H9 (cell line): Measurements from ENCODE around the gene TRPM2. TPM values are rescaled to one million over a fixed set of nuclear protein-coding genes. Genes with fewer than 3 reads are reported as not detected.

Experiments used
- DNase-seq: peaks from one replicate; pipeline ENCODE4 v3.0.0-alpha.2; 2017
- H2AFZ ChIP-seq: one replicate; pipeline ENCODE4 v1.6.1; 2013; ENCODE audit warnings: mild to moderate bottlenecking, low read length, control low read depth, moderate library complexity
- H2AK5ac ChIP-seq: 2 replicates; pipeline ENCODE4 v1.6.1; 2013; ENCODE audit warnings: low read length, control low read depth, mixed read lengths; ENCODE audit not compliant: insufficient read length
- H2BK120ac ChIP-seq: one replicate; pipeline ENCODE4 v1.6.1; 2013; ENCODE audit warnings: low read depth, mild to moderate bottlenecking, low read length, control low read depth, inconsistent platforms; ENCODE audit not compliant: poor library complexity, severe bottlenecking
- H2BK12ac ChIP-seq: 2 replicates; pipeline ENCODE4 v1.6.1; 2013; ENCODE audit warnings: low read length, control low read depth, mixed read lengths, low read depth; ENCODE audit not compliant: insufficient read length
- H2BK15ac ChIP-seq: 2 replicates; pipeline ENCODE4 v1.6.1; 2013; ENCODE audit warnings: low read depth, low read length, control low read depth
- H2BK20ac ChIP-seq: one replicate; pipeline ENCODE4 v1.6.1; 2013; ENCODE audit warnings: low read depth, mild to moderate bottlenecking, low read length, control low read depth, inconsistent platforms; ENCODE audit not compliant: poor library complexity, severe bottlenecking
- H2BK5ac ChIP-seq: 2 replicates; pipeline ENCODE4 v1.6.1; 2013; ENCODE audit warnings: low read length, control low read depth, mixed read lengths; ENCODE audit not compliant: insufficient read length
- H3K14ac ChIP-seq: 2 replicates; pipeline ENCODE4 v1.6.1; 2013; ENCODE audit warnings: low read length, control low read depth; ENCODE audit not compliant: insufficient read depth
- H3K18ac ChIP-seq: 2 replicates; pipeline ENCODE4 v1.6.1; 2013; ENCODE audit warnings: low read depth, mild to moderate bottlenecking, mixed read lengths, low read length, control low read depth; ENCODE audit not compliant: insufficient read length
- H3K23ac ChIP-seq: 2 replicates; pipeline ENCODE4 v1.6.1; 2013; ENCODE audit warnings: low read length, control low read depth, mixed read lengths, low read depth; ENCODE audit not compliant: insufficient read length
- H3K23me2 ChIP-seq: 2 replicates; pipeline ENCODE4 v1.6.1; 2013; ENCODE audit warnings: low read depth, mild to moderate bottlenecking, mixed read lengths, low read length, control low read depth; ENCODE audit not compliant: insufficient read length, poor library complexity, severe bottlenecking
- H3K27ac ChIP-seq: 2 replicates; pipeline ENCODE4 v1.5.1; 2013; ENCODE audit warnings: low read length, control low read depth, mixed read lengths, low read depth; ENCODE audit not compliant: insufficient read length
- H3K27me3 ChIP-seq: 2 replicates; pipeline ENCODE4 v1.6.1; 2013; ENCODE audit warnings: low read length, control low read depth, inconsistent platforms; ENCODE audit not compliant: insufficient read depth
- H3K4ac ChIP-seq: 2 replicates; pipeline ENCODE4 v1.6.1; 2013; ENCODE audit warnings: low read depth, mild to moderate bottlenecking, control low read depth, inconsistent platforms, low read length, moderate library complexity
- H3K4me1 ChIP-seq: 2 replicates; pipeline ENCODE4 v1.6.1; 2013; ENCODE audit warnings: low read length, control low read depth, inconsistent platforms; ENCODE audit not compliant: insufficient read depth
- H3K4me2 ChIP-seq: 2 replicates; pipeline ENCODE4 v1.6.1; 2013; ENCODE audit warnings: low read length, control low read depth, mixed read lengths; ENCODE audit not compliant: insufficient read length, insufficient read depth
- H3K56ac ChIP-seq: 2 replicates; pipeline ENCODE4 v1.6.1; 2013; ENCODE audit warnings: low read depth, mild to moderate bottlenecking, mixed read lengths, low read length, control low read depth; ENCODE audit not compliant: insufficient read length
- H3K79me1 ChIP-seq: 2 replicates; pipeline ENCODE4 v1.6.1; 2013; ENCODE audit warnings: low read depth, mild to moderate bottlenecking, moderate library complexity, low read length, control low read depth, inconsistent platforms; ENCODE audit not compliant: insufficient read depth, poor library complexity, severe bottlenecking
- H3K79me2 ChIP-seq: 2 replicates; pipeline ENCODE4 v1.6.1; 2013; ENCODE audit warnings: low read length, control low read depth, inconsistent platforms; ENCODE audit not compliant: insufficient read depth
- H3K9ac ChIP-seq: 2 replicates; pipeline ENCODE4 v1.6.1; 2013; ENCODE audit warnings: low read length, control low read depth, mixed read lengths; ENCODE audit not compliant: insufficient read length; ENCODE audit errors: extremely low read depth
- H3K9me3 ChIP-seq: one replicate; pipeline ENCODE4 v1.6.1; 2013; ENCODE audit warnings: low read depth, low read length, inconsistent platforms; ENCODE audit not compliant: control insufficient read depth
- H3T11ph ChIP-seq: one replicate; pipeline ENCODE4 v1.6.1; 2013; ENCODE audit warnings: mild to moderate bottlenecking, low read length, control low read depth, inconsistent platforms
- H4K20me1 ChIP-seq: one replicate; pipeline ENCODE4 v1.6.1; 2013; ENCODE audit not compliant: control insufficient read depth, insufficient read length, insufficient read depth
- H4K5ac ChIP-seq: 2 replicates; pipeline ENCODE4 v1.6.1; 2013; ENCODE audit warnings: low read depth, mild to moderate bottlenecking, mixed read lengths, low read length, control low read depth; ENCODE audit not compliant: insufficient read length
- H4K8ac ChIP-seq: replicated peaks from 2 replicates; pipeline ENCODE4 v1.6.1; 2013; ENCODE audit warnings: low read length, control low read depth, mixed read lengths, low read depth; ENCODE audit not compliant: insufficient read length
- H4K91ac ChIP-seq: 2 replicates; pipeline ENCODE4 v1.6.1; 2013; ENCODE audit warnings: low read depth, mild to moderate bottlenecking, moderate library complexity, mixed read lengths, low read length, control low read depth; ENCODE audit not compliant: insufficient read length
- H3K27ac Mint-ChIP-seq, 3 experiments: 2 replicates in 2 of 3; 3 replicates in 1 of 3; pipeline ENCODE4 v1.8.0; 2020 to 2021; ENCODE audit warnings: mixed read lengths in 3 of 3, mild to moderate bottlenecking in 1 of 3, moderate library complexity in 1 of 3
- H3K27me3 Mint-ChIP-seq: 2 replicates; pipeline ENCODE4 v1.8.0; 2021; ENCODE audit warnings: low read depth, mild to moderate bottlenecking, moderate library complexity, mixed read lengths
- H3K36me3 Mint-ChIP-seq, 3 experiments: 2 replicates in 2 of 3; 3 replicates in 1 of 3; pipeline ENCODE4 v1.8.0; 2020 to 2021; ENCODE audit warnings: low read depth in 3 of 3, mixed read lengths in 3 of 3; ENCODE audit not compliant: insufficient read depth in 1 of 3
- H3K4me1 Mint-ChIP-seq, 2 experiments: 2 replicates each; pipeline ENCODE4 v1.8.0; 2020; ENCODE audit warnings: mixed read lengths in 2 of 2
- H3K4me3 Mint-ChIP-seq, 2 experiments: 2 replicates in 1 of 2; 3 replicates in 1 of 2; pipeline ENCODE4 v1.8.0; 2020 to 2021; ENCODE audit warnings: mild to moderate bottlenecking in 2 of 2, mixed read lengths in 2 of 2, moderate library complexity in 1 of 2
- H3K9me3 Mint-ChIP-seq, 2 experiments: 2 replicates in 1 of 2; 3 replicates in 1 of 2; pipeline ENCODE4 v1.8.0; 2020; ENCODE audit warnings: mild to moderate bottlenecking in 2 of 2, mixed read lengths in 2 of 2, moderate library complexity in 1 of 2
- WGBS: extraction: QIAGEN DNeasy Blood & Tissue Kit; methylation state at CpG from one replicate; pipeline ENCODE4 v1.1.7; 2013; ENCODE audit warnings: missing lambda C conversion rate, low lambda C conversion rate, mixed read lengths; ENCODE audit not compliant: insufficient read length; ENCODE audit errors: extremely low coverage; 5-methylcytosine and 5-hydroxymethylcytosine counted together
- total RNA-seq: library from RNA; stranded (reverse); gene quantifications from 2 replicates; pipeline ENCODE4 v1.2.1, GENCODE V29; 2021
- TF ChIP-seq, protein P1 (sequence below): fragments of 200-600 bp; sonication (generic); conservative IDR thresholded peaks from 3 replicates; pipeline ENCODE4 v1.8.0; 2021; ENCODE audit warnings: antibody characterized with exemption, mild to moderate bottlenecking

TRPM2 gene
- total RNA-seq, 1 experiment from 2014 or later: 0.68 TPM

DNA sequence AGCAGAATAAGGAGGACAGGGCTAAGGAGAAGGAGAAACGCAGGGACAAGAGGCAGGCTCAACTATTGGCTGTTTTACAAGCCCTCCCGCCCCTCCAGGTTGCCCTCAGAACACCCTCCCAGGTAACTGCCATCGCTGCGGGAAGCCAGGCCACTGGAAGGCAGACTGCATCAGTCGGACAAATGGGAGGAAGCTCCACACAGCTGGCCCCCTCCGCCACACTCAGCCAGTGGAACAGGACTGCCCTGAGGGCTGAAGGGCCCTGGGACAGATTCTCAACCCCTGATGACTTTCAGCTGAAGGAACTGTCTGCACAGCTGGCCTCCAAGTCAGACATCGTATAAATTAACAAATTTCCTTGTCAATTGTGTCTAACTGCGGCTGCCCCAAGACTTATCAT, 123.7 kb downstream of the TRPM2 start:
- Histone ChIP-seq H2BK20ac (no peak overlapping the region), H3K23ac (no peak overlapping the region), H4K20me1 (peaks cover 4% of the 10 kb centered on the region), H3T11ph (no peak overlapping the region), H3K14ac (no peak overlapping the region), H3K23me2 (no peaks in the 10 kb centered on the region), H4K8ac (no peak overlapping the region), H4K5ac (no peak overlapping the region), H3K18ac (no peak overlapping the region), H3K27me3 (no peaks in the 10 kb centered on the region), H3K9me3 (no peaks in the 10 kb centered on the region), H4K91ac (no peak overlapping the region), H3K9ac (no peak overlapping the region), H3K27ac (no peak overlapping the region), H2AK5ac (no peak overlapping the region), H3K4ac (no peak overlapping the region), H2BK15ac (no peak overlapping the region), H3K56ac (no peak overlapping the region), H2BK5ac (no peak overlapping the region), H2BK12ac (no peak overlapping the region), H2BK120ac (no peak overlapping the region), H3K79me2 (no peaks in the 10 kb centered on the region), H3K79me1 (no peaks in the 10 kb centered on the region), H3K4me1 (no peaks in the 10 kb centered on the region), H3K4me2 (no peak overlapping the region), H2AFZ (no peak overlapping the region)
- H3K4me3 Mint-ChIP-seq: no peak overlapping the region
- no peaks in the 10 kb centered on the region; a peak in 1 of 7 replicates for H3K36me3 Mint-ChIP-seq
- TF ChIP-seq, protein P1, sequence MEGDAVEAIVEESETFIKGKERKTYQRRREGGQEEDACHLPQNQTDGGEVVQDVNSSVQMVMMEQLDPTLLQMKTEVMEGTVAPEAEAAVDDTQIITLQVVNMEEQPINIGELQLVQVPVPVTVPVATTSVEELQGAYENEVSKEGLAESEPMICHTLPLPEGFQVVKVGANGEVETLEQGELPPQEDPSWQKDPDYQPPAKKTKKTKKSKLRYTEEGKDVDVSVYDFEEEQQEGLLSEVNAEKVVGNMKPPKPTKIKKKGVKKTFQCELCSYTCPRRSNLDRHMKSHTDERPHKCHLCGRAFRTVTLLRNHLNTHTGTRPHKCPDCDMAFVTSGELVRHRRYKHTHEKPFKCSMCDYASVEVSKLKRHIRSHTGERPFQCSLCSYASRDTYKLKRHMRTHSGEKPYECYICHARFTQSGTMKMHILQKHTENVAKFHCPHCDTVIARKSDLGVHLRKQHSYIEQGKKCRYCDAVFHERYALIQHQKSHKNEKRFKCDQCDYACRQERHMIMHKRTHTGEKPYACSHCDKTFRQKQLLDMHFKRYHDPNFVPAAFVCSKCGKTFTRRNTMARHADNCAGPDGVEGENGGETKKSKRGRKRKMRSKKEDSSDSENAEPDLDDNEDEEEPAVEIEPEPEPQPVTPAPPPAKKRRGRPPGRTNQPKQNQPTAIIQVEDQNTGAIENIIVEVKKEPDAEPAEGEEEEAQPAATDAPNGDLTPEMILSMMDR: no peak
- WGBS: no CpG with 5 or more reads among the region's 8 CpGs
- H3K4me1 Mint-ChIP-seq: peaks cover 1 to 3% of the 10 kb centered on the region in 2 experiments; a peak in 2 of 4 replicates
- peaks cover 5 to 9% of the 10 kb centered on the region in 2 experiments; a peak in 4 of 5 replicates for H3K9me3 Mint-ChIP-seq
- peaks cover 8% of the 10 kb centered on the region for H3K27me3 Mint-ChIP-seq
- H3K27ac Mint-ChIP-seq: no peak overlapping the region
- DNase-seq: no peak
